Neural cell (in vitro differentiated cells): ENCODE data around the gene CD300H. TPM values are rescaled to one million over a fixed set of nuclear protein-coding genes. Genes with fewer than 3 reads are reported as not detected.

ENCODE experiments used
- H2AFZ ChIP-seq: fragments of 200-600, 300-800 bp; sonication (generic), shearing (Covaris generic); 2 replicates; pipeline ENCODE4 v1.6.0; 2014; ENCODE audit warnings: low read depth, mild to moderate bottlenecking, antibody characterized with exemption, low read length, moderate library complexity
- H3F3A ChIP-seq: fragments of 200-600 bp; shearing (Covaris generic); 2 replicates; pipeline ENCODE4 v1.6.1; 2016; ENCODE audit warnings: mild to moderate bottlenecking, moderate library complexity, mixed read lengths, antibody characterized with exemption, low read length; ENCODE audit not compliant: insufficient read depth, poor library complexity, severe bottlenecking
- H3K27ac ChIP-seq: fragments of 200-600, 300-800 bp; sonication (generic), shearing (Covaris generic); 2 replicates; pipeline ENCODE4 v1.5.1; 2014; ENCODE audit warnings: mild to moderate bottlenecking, low read length, moderate library complexity
- H3K27me3 ChIP-seq: fragments of 300-800, 200-600 bp; sonication (generic), shearing (Covaris generic); 2 replicates; pipeline ENCODE4 v1.6.0; 2014; ENCODE audit warnings: mild to moderate bottlenecking, low read depth, low read length, moderate library complexity; ENCODE audit not compliant: insufficient read depth
- H3K36me3 ChIP-seq: fragments of 300-800, 200-600 bp; sonication (generic), shearing (Covaris generic); 2 replicates; pipeline ENCODE4 v1.5.1; 2014; ENCODE audit warnings: mild to moderate bottlenecking, antibody characterized with exemption, low read length, moderate library complexity; ENCODE audit not compliant: insufficient read depth
- H3K4me2 ChIP-seq: fragments of 300-800, 200-600 bp; sonication (generic), shearing (Covaris generic); 2 replicates; pipeline ENCODE4 v1.6.0; 2014; ENCODE audit warnings: mild to moderate bottlenecking, low read length
- H3K4me3 ChIP-seq: fragments of 300-800, 200-600 bp; sonication (generic), shearing (Covaris generic); 2 replicates; pipeline ENCODE4 v1.5.1; 2014; ENCODE audit warnings: mild to moderate bottlenecking, low read length, moderate library complexity
- H3K79me2 ChIP-seq: fragments of 200-600 bp; shearing (Covaris generic); replicated peaks from 2 replicates; pipeline ENCODE4 v1.6.0; 2014; ENCODE audit warnings: mild to moderate bottlenecking, low read length, moderate library complexity; ENCODE audit not compliant: insufficient read depth
- H3K9ac ChIP-seq: fragments of 300-800, 200-600 bp; sonication (generic), shearing (Covaris generic); 2 replicates; pipeline ENCODE4 v1.6.1; 2016; ENCODE audit warnings: mild to moderate bottlenecking, low read length, mixed read lengths
- H3K9me2 ChIP-seq: fragments of 200-600 bp; shearing (Covaris generic); 2 replicates; pipeline ENCODE4 v1.6.1; 2016; ENCODE audit warnings: mild to moderate bottlenecking, low read length, mixed read lengths; ENCODE audit not compliant: insufficient read depth
- H3K9me3 ChIP-seq: fragments of 200-600, 300-800 bp; sonication (generic), shearing (Covaris generic); 2 replicates; pipeline ENCODE4 v1.6.1; 2016; ENCODE audit warnings: mild to moderate bottlenecking, mixed run types, low read length, moderate library complexity, mixed read lengths
- H4K20me1 ChIP-seq: fragments of 200-600 bp; shearing (Covaris generic); 2 replicates; pipeline ENCODE4 v1.6.1; 2016; ENCODE audit warnings: mild to moderate bottlenecking, mixed run types; ENCODE audit not compliant: insufficient read depth
- CTCF ChIP-seq: fragments of 450-650 bp; IDR thresholded peaks from 2 replicates; pipeline ENCODE4 v1.5.1; 2014; ENCODE audit warnings: antibody characterized with exemption, mild to moderate bottlenecking, moderate library complexity; ENCODE audit not compliant: poor library complexity, severe bottlenecking
- EP300 ChIP-seq: fragments of 450-650 bp; conservative IDR thresholded peaks from 2 replicates; pipeline ENCODE4 v1.6.1; 2014; ENCODE audit warnings: antibody characterized with exemption, mild to moderate bottlenecking, moderate library complexity; ENCODE audit not compliant: poor library complexity, severe bottlenecking
- EZH2 ChIP-seq: fragments of 200-600, 300-800 bp; shearing (Covaris generic), sonication (generic); IDR thresholded peaks from 2 replicates; pipeline ENCODE4 v1.6.1; 2014; ENCODE audit warnings: antibody characterized with exemption, low read length, borderline replicate concordance, mild to moderate bottlenecking; ENCODE audit not compliant: insufficient read depth, poor library complexity, severe bottlenecking
- MXI1 ChIP-seq: fragments of 450-650 bp; conservative IDR thresholded peaks from 2 replicates; pipeline ENCODE4 v1.6.1; 2014; ENCODE audit warnings: antibody characterized with exemption, mild to moderate bottlenecking; ENCODE audit not compliant: poor library complexity, severe bottlenecking
- POLR2AphosphoS5 ChIP-seq: IDR thresholded peaks from 2 replicates; pipeline ENCODE4 v1.6.1; 2012
- RAD21 ChIP-seq: fragments of 450-650 bp; conservative IDR thresholded peaks from 2 replicates; pipeline ENCODE4 v1.6.1; 2014; ENCODE audit warnings: antibody characterized with exemption, mild to moderate bottlenecking, moderate library complexity
- REST ChIP-seq: IDR thresholded peaks from 2 replicates; pipeline ENCODE4 v1.6.1; 2012; ENCODE audit warnings: borderline replicate concordance
- SMC3 ChIP-seq: fragments of 450-650 bp; conservative IDR thresholded peaks from 2 replicates; pipeline ENCODE4 v1.6.1; 2014; ENCODE audit warnings: antibody characterized with exemption, mild to moderate bottlenecking, moderate library complexity; ENCODE audit not compliant: poor library complexity
- TAF1 ChIP-seq: IDR thresholded peaks from 2 replicates; pipeline ENCODE4 v1.6.1; 2012; ENCODE audit warnings: low read depth
- polyA plus RNA-seq: library from polyadenylated mRNA; depleted of rRNA; stranded (reverse); fragments of >200 nt; gene quantifications from 2 replicates; pipeline ENCODE4 v1.2.3, GENCODE V29; 2014

CD300H gene
- polyA plus RNA-seq, 1 donor from 2014 or later: not detected

DNA sequence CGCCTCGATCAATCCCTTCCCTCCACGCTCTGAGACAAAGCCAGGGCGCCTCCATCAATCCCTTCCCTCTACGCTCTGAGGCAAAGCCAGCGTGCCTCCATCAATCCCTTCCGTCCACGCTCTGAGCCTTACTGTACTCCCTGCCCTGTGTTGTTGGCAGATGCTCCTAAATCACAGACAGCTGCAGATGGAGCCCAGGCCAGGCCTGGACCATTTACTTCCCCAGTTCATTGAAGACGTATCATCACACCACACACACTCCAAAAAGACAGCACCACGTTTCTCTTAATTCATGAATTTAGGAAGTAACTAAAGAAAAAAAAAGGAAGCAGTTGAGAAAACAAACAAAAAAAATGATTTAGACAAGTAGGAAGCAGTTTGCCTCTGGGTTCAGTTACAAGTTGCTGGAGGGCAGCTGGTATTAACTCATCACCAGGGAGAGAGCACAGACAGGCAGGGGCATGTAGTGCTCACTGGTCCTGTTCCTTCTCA lies 32.2 kb upstream of the CD300H start:
- Histone ChIP-seq H3F3A (no peaks in the 10 kb centered on the region), H3K4me2 (no peak overlapping the region), H3K9ac (no peak overlapping the region), H3K79me2 (no peaks in the 10 kb centered on the region), H3K9me2 (no peaks in the 10 kb centered on the region), H2AFZ (no peak overlapping the region), H3K27ac (no peak overlapping the region), H4K20me1 (no peaks in the 10 kb centered on the region), H3K36me3 (no peaks in the 10 kb centered on the region), H3K9me3 (no peaks in the 10 kb centered on the region), H3K4me3 (no peak overlapping the region), H3K27me3 (no peaks in the 10 kb centered on the region)
- TF ChIP-seq EZH2 (no peak), RAD21 (no peak), POLR2AphosphoS5 (no peak), EP300 (no peak), MXI1 (no peak), TAF1 (no peak), CTCF (no peak), SMC3 (no peak), REST (no peak)

DNA sequence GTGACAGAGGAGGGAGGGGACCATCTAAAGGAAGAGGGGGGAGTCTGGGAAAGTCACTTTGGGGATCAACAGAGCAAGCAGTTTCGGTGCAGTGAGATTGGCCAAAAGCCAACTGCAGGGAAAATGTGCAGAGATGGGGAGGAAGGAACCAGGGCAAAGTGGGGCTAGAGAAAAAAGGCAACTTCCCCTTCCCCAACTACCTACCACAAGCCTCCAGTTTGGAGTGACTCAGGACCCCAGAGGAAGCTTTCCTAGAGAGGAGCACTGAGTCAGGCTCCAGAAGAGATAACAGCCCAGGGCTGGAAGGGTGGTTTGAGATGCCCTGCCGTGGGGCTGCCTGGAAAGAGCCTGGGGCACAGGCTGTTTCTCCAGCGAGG lies 31.7 kb upstream of the CD300H start:
- TF ChIP-seq RAD21 (no peak), CTCF (no peak)
- Histone ChIP-seq H3K27ac (no peak overlapping the region), H2AFZ (no peak overlapping the region), H3K4me3 (no peak overlapping the region), H3K9ac (no peak overlapping the region), H3K36me3 (no peaks in the 10 kb centered on the region), H3K9me2 (no peaks in the 10 kb centered on the region), H3K27me3 (no peaks in the 10 kb centered on the region), H3K4me2 (no peak overlapping the region), H3F3A (no peaks in the 10 kb centered on the region), H3K79me2 (no peaks in the 10 kb centered on the region), H3K9me3 (no peaks in the 10 kb centered on the region), H4K20me1 (no peaks in the 10 kb centered on the region)
